Endothelial cell of umbilical vein (primary cell): ENCODE data around the gene AP1B1. TPM values are rescaled to one million over a fixed set of nuclear protein-coding genes. Genes with fewer than 3 reads are reported as not detected.

Experiments
- BruUV-seq: library from RNA; stranded (reverse); fragments of 400-500 nt; replicated peaks from 2 replicates; lab custom pipeline; 2021; lab: Mats Ljungman, UMichigan
- CTCF ChIA-PET: fragments of 300-600, 350-600 bp; sonication (Branson Sonifier 250); formaldehyde crosslinking; loops from one replicate; lab custom pipeline; 2021; ENCODE audit warnings: antibody characterized with exemption, inconsistent platforms; lab: Charles Lee
- POLR2A ChIA-PET: fragments of 300-600, 350-600 bp; sonication (Branson Sonifier 250); formaldehyde crosslinking; loops from one replicate; lab custom pipeline; 2021; ENCODE audit warnings: antibody characterized with exemption, inconsistent platforms; lab: Charles Lee
- DNase-seq: peaks from one replicate; pipeline ENCODE4 v3.0.0-alpha.2; 2011; ENCODE audit warnings: low read depth, low spot score
- FAIRE-seq: peaks from 2 replicates; lab custom pipeline; 2011; peaks lifted over from hg19 to GRCh38; lab: Jason Lieb, UNC
- H2AFZ ChIP-seq: 2 replicates; pipeline ENCODE4 v1.6.0; 2012; ENCODE audit warnings: low read depth, low read length, control low read depth, inconsistent platforms
- H3K27ac ChIP-seq: 2 replicates; pipeline ENCODE4 v1.5.1; 2011; ENCODE audit warnings: low read depth, mild to moderate bottlenecking, control low read depth, low read length, moderate library complexity; ENCODE audit not compliant: insufficient read depth
- H3K27me3 ChIP-seq, 2 experiments: 2 replicates each; pipeline versions ENCODE4 v1.6.0 to v1.6.1; 2011; ENCODE audit warnings: low read length in 2 of 2, mixed read lengths in 1 of 2; ENCODE audit not compliant: control insufficient read depth in 2 of 2, insufficient read depth in 2 of 2
- H3K36me3 ChIP-seq, 2 experiments: 2 replicates in 1 of 2; 3 replicates in 1 of 2; pipeline ENCODE4 v1.5.1; 2011; ENCODE audit warnings: low read length in 2 of 2, mild to moderate bottlenecking in 1 of 2, moderate library complexity in 1 of 2; ENCODE audit not compliant: control insufficient read depth in 2 of 2, insufficient read depth in 2 of 2; ENCODE audit errors: extremely low read depth in 1 of 2
- H3K4me1 ChIP-seq: 3 replicates; pipeline ENCODE4 v1.5.1; 2011; ENCODE audit warnings: mild to moderate bottlenecking, low read length; ENCODE audit not compliant: control insufficient read depth, insufficient read depth; ENCODE audit errors: extremely low read depth
- H3K4me2 ChIP-seq: 2 replicates; pipeline ENCODE4 v1.6.1; 2011; ENCODE audit warnings: low read length, control low read depth, mixed read lengths; ENCODE audit not compliant: insufficient read depth
- H3K4me3 ChIP-seq, 3 experiments: fragments of 200-600 bp in 1 of 3; sonication (generic), shearing (Covaris generic) in 1 of 3; replicated peaks in 1 of 3; 2 replicates each; pipeline ENCODE4 v1.5.1; 2011 to 2016; ENCODE audit warnings: control low read depth in 3 of 3, low read length in 3 of 3, mild to moderate bottlenecking in 2 of 3, inconsistent platforms in 1 of 3, low read depth in 1 of 3, moderate library complexity in 1 of 3; ENCODE audit not compliant: insufficient read depth in 1 of 3
- H3K79me2 ChIP-seq: 2 replicates; pipeline ENCODE4 v1.6.0; 2012; ENCODE audit warnings: low read length, inconsistent platforms; ENCODE audit not compliant: control insufficient read depth, insufficient read depth
- H3K9ac ChIP-seq: replicated peaks from 2 replicates; pipeline ENCODE3; 2011; ENCODE audit warnings: low read length, control low read depth; ENCODE audit not compliant: insufficient read depth; ENCODE audit errors: extremely low read depth
- H3K9me1 ChIP-seq: replicated peaks from 3 replicates; pipeline ENCODE4 v1.6.0; 2011; ENCODE audit warnings: mild to moderate bottlenecking, low read length; ENCODE audit not compliant: control insufficient read depth, insufficient read depth; ENCODE audit errors: extremely low read depth
- H3K9me3 ChIP-seq: replicated peaks from 2 replicates; pipeline ENCODE4 v1.5.1; 2012; ENCODE audit warnings: low read length, inconsistent platforms; ENCODE audit not compliant: control insufficient read depth, insufficient read depth
- H4K20me1 ChIP-seq: replicated peaks from 2 replicates; pipeline ENCODE3; 2011; ENCODE audit warnings: mild to moderate bottlenecking, low read length; ENCODE audit not compliant: control insufficient read depth, insufficient read depth; ENCODE audit errors: extremely low read depth
- EZH2 ChIP-seq: IDR thresholded peaks from 2 replicates; pipeline ENCODE4 v1.6.1; 2012; ENCODE audit warnings: borderline replicate concordance, low read depth, mild to moderate bottlenecking, moderate library complexity, low read length, inconsistent platforms; ENCODE audit not compliant: severe bottlenecking
- FOS ChIP-seq: IDR thresholded peaks from 2 replicates; pipeline ENCODE4 v1.6.1; 2011; ENCODE audit warnings: mild to moderate bottlenecking, low read length, moderate library complexity, borderline replicate concordance; ENCODE audit not compliant: insufficient read depth
- GATA2 ChIP-seq: IDR thresholded peaks from 2 replicates; pipeline ENCODE4 v1.7.0; 2011; ENCODE audit warnings: low read depth, mild to moderate bottlenecking, moderate library complexity, mixed read lengths, low read length; ENCODE audit not compliant: insufficient read length, insufficient read depth
- JUN ChIP-seq: IDR thresholded peaks from 2 replicates; pipeline ENCODE4 v1.6.1; 2011; ENCODE audit warnings: borderline replicate concordance, low read depth; ENCODE audit not compliant: insufficient read length, insufficient read depth
- MYC ChIP-seq: IDR thresholded peaks from one replicate; pipeline ENCODE4 v1.6.1; 2011; ENCODE audit warnings: mild to moderate bottlenecking, low read depth, low read length
- POLR2A ChIP-seq: IDR thresholded peaks from 2 replicates; pipeline ENCODE4 v1.6.1; 2012; ENCODE audit warnings: low read depth, mild to moderate bottlenecking, control low read depth, low read length
- POLR2AphosphoS5 ChIP-seq: IDR thresholded peaks from 2 replicates; pipeline ENCODE4 v1.6.1; 2012; ENCODE audit warnings: low read depth, mild to moderate bottlenecking, control low read depth, low read length, moderate library complexity; ENCODE audit not compliant: insufficient read depth
- dilution Hi-C: fragments of 300-500 bp; cut with MboI; formaldehyde crosslinking; loops from one replicate; pipeline ENCODE4 v1.15.0; 2019; ENCODE audit warnings: low sequenced_read_pairs; ENCODE audit not compliant: extremely low pct_ligation_motif_present
- intact Hi-C: fragments of 100-400 bp; cut with micrococcal nuclease; formaldehyde crosslinking; loops from one replicate; pipeline ENCODE4 v1.10.0; 2022
- polyA plus RNA-seq, 4 experiments: library from polyadenylated mRNA; depleted of rRNA in 3 of 4; stranded (reverse) in 3 of 4; unstranded in 1 of 4; fragments of >200 nt; gene quantifications; 2 replicates each; pipeline versions ENCODE4 v1.2.1 to v1.2.3, GENCODE V29; 2011 to 2012; ENCODE audit warnings: missing spikeins in 1 of 4
- total RNA-seq: library from RNA; stranded (reverse); gene quantifications from 2 replicates; pipeline ENCODE4 v1.2.3, GENCODE V29; 2021
- TF ChIP-seq, protein P1 (sequence below): IDR thresholded peaks from 2 replicates; pipeline ENCODE4 v1.6.1; 2011; ENCODE audit not compliant: insufficient read depth, insufficient read length
- TF ChIP-seq, protein P2 (sequence below), 2 donors: IDR thresholded peaks; 1 replicate in 1 of 2; 2 replicates in 1 of 2; pipeline ENCODE4 v1.5.1; 2011; ENCODE audit warnings: low read length in 2 of 2, mild to moderate bottlenecking in 2 of 2, moderate library complexity in 2 of 2, control low read depth in 1 of 2, inconsistent platforms in 1 of 2, low read depth in 1 of 2; ENCODE audit not compliant: insufficient read depth in 1 of 2; ENCODE audit errors: extremely low read depth in 1 of 2

AP1B1 gene
- total and polyA plus RNA-seq, 2 donors (not counting 3 experiments of a cell fraction or from before 2014, with no cell fraction given), result 107 to 131 TPM

DNA sequence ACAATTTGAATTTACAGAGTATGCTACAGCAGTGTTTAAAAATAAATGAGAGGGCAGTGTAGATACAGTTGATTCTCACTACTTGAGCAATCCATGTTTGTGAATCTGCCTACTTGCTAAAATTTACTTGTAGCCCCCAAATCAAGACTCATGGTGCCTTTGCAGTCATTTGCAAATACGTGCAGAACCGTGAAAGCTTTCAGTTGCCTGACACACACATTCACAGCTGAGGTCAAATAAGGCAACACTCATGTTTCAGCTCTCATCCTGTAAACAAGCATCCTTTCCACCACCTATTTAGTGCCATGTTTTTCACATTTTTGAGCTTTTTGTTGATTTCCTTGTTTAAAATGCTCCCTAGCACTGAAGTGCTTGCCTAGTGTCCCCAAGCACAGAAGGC lies 40.3 kb downstream of the AP1B1 start:
- CTCF ChIA-PET, result interaction anchor here (0.9 to 2.9 kb wide), 4 partner anchors 11 to 31 kb away, joined by 3 to 9 read pairs (median 5); no protein-coding TSS in a partner anchor

DNA sequence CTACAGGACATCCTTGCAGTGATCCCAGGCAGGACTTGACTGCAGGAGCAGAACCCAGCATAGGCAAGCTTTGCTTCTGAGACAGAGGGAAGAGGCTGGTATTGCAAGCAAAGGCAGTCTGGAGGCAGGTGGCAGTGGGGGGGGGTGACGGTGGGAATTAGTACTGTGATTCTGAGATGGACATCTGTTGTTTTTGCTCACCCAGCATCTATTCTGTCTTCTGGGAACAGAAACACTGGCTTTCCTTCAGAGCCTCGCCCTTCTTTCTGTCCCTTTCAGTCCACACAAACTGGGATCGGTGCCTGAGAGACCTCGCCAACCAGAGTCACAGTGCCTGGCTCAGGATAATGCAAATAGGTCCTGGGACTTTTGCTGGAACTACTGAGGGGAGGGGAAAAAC lies 41.7 kb downstream of the AP1B1 start:
- CTCF ChIA-PET, result interaction anchor here (1.3 to 2.9 kb wide), 2 partner anchors 12 to 30 kb away, joined by 3 to 9 read pairs; no protein-coding TSS in a partner anchor

More for the DNA sequence above, 40.3 kb downstream of the AP1B1 start:
- intact Hi-C loops (no loop called here), dilution Hi-C loops (no loop called here)
- Histone ChIP-seq H3K4me2 (no peak overlapping the region), H3K4me1 (no peaks in the 10 kb centered on the region), H3K9ac (no peak overlapping the region), H3K9me1 (no peaks in the 10 kb centered on the region), H2AFZ (no peak overlapping the region), H3K4me3 (no peak overlapping the region), H3K27me3 (no peaks in the 10 kb centered on the region), H3K79me2 (no peaks in the 10 kb centered on the region), H3K9me3 (no peaks in the 10 kb centered on the region), H3K36me3 (peaks cover 16 to 68% of the 10 kb centered on the region in 2 experiments), H4K20me1 (no peaks in the 10 kb centered on the region), H3K27ac (no peak overlapping the region)
- POLR2A ChIA-PET, result no interaction called here
- no TSS peak for BruUV-seq
- FAIRE-seq (no peak), DNase-seq (no peak)
- TF ChIP-seq POLR2A, result no peak
- TF ChIP-seq, protein P1, sequence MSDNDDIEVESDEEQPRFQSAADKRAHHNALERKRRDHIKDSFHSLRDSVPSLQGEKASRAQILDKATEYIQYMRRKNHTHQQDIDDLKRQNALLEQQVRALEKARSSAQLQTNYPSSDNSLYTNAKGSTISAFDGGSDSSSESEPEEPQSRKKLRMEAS, result no peak
- TF ChIP-seq JUN, result no peak

More for the DNA sequence above, 41.7 kb downstream of the AP1B1 start:
- H3K9me1 ChIP-seq, result no peaks in the 10 kb centered on the region
- FAIRE-seq (no peak), DNase-seq (no peak)
- H3K9me3 ChIP-seq, result no peaks in the 10 kb centered on the region
- H3K79me2 ChIP-seq, result no peaks in the 10 kb centered on the region
- no peak overlapping the region for H2AFZ ChIP-seq
- no peak overlapping the region for H3K4me2 ChIP-seq
- no TSS peak for BruUV-seq
- H3K4me3 ChIP-seq, result no peak overlapping the region
- dilution Hi-C loops, result no loop called here
- no peak for TF ChIP-seq EZH2
- no peak for TF ChIP-seq POLR2AphosphoS5
- no peak for TF ChIP-seq POLR2A
- no peak for TF ChIP-seq FOS
- TF ChIP-seq MYC, result no peak
- TF ChIP-seq, protein P2, sequence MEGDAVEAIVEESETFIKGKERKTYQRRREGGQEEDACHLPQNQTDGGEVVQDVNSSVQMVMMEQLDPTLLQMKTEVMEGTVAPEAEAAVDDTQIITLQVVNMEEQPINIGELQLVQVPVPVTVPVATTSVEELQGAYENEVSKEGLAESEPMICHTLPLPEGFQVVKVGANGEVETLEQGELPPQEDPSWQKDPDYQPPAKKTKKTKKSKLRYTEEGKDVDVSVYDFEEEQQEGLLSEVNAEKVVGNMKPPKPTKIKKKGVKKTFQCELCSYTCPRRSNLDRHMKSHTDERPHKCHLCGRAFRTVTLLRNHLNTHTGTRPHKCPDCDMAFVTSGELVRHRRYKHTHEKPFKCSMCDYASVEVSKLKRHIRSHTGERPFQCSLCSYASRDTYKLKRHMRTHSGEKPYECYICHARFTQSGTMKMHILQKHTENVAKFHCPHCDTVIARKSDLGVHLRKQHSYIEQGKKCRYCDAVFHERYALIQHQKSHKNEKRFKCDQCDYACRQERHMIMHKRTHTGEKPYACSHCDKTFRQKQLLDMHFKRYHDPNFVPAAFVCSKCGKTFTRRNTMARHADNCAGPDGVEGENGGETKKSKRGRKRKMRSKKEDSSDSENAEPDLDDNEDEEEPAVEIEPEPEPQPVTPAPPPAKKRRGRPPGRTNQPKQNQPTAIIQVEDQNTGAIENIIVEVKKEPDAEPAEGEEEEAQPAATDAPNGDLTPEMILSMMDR (IDR thresholded peaks at IDR 0.05; ENCODE audit: extremely low read depth in 1 of 2, insufficient read depth in 1 of 2, low read depth in 1 of 2, low read length in 2 of 2), result no peak
- TF ChIP-seq JUN, result no peak
- TF ChIP-seq, protein P1, result no peak
- no peak for TF ChIP-seq GATA2
- H3K36me3 ChIP-seq, result peaks cover 7 to 70% of the 10 kb centered on the region in 2 experiments
- H3K27ac ChIP-seq, result no peak overlapping the region
- POLR2A ChIA-PET, result no interaction called here
- H3K27me3 ChIP-seq, result no peaks in the 10 kb centered on the region
- no peaks in the 10 kb centered on the region for H4K20me1 ChIP-seq
- H3K9ac ChIP-seq, result no peak overlapping the region
- H3K4me1 ChIP-seq, result no peaks in the 10 kb centered on the region
- intact Hi-C loops, result no loop called here
